HCT116 (cell line): ENCODE data around the gene ZDHHC3. TPM values are rescaled to one million over a fixed set of nuclear protein-coding genes. Genes with fewer than 3 reads are reported as not detected.
"Not testable (repeated sequence)": the region's sequence is repeated elsewhere in the genome, so short reads cannot be mapped to it uniquely, and the experiment has no call there.

ENCODE experiments used
- ATAC-seq: fragments of 200-7000 bp; cut with Tn5 transposase; 2 replicates; pipeline ENCODE4 v1.9.1; 2020; ENCODE audit warnings: mild to moderate bottlenecking, moderate library complexity
- BruUV-seq: library from RNA; stranded (reverse); fragments of 400-500 nt; replicated peaks from 2 replicates; lab custom pipeline; 2021; lab: Mats Ljungman, UMichigan
- CTCF ChIA-PET: fragments of 300-600 bp; sonication (Branson Sonifier 250); formaldehyde crosslinking; loops from one replicate; lab custom pipeline; 2021; ENCODE audit warnings: antibody characterized with exemption; lab: Charles Lee
- POLR2A ChIA-PET: fragments of 300-600, 350-600 bp; sonication (Branson Sonifier 250); formaldehyde crosslinking; loops from one replicate; lab custom pipeline; 2021; ENCODE audit warnings: antibody characterized with exemption; lab: Charles Lee
- RAD21 ChIA-PET, 2 experiments: fragments of 300-600 bp; sonication (Branson Sonifier 250); formaldehyde crosslinking; loops; one replicate each; lab custom pipeline; 2023; ENCODE audit warnings: low total read pairs in 2 of 2; ENCODE audit not compliant: uncharacterized antibody in 2 of 2, unreplicated experiment in 2 of 2, low non-redundant PET in 1 of 2; lab: Charles Lee
- DNase-seq: peaks from one replicate; pipeline ENCODE4 v3.0.0-alpha.2; 2010; ENCODE audit warnings: low read depth, low spot score
- H2AFZ ChIP-seq: fragments of 200-600 bp; shearing (Covaris generic), sonication (generic); 2 replicates; pipeline ENCODE4 v1.6.1; 2017; ENCODE audit warnings: low read depth, mixed run types, mixed read lengths, antibody characterized with exemption, low read length; ENCODE audit not compliant: poor library complexity, severe bottlenecking
- H3K27ac ChIP-seq: 2 replicates; pipeline ENCODE4 v1.5.1; 2012; ENCODE audit warnings: low read depth, low read length
- H3K27me3 ChIP-seq: fragments of 200-600 bp; sonication (generic); 2 replicates; pipeline ENCODE4 v1.6.1; 2016; ENCODE audit warnings: mixed run types, low read length, mixed read lengths; ENCODE audit not compliant: insufficient read depth
- H3K36me3 ChIP-seq, 2 experiments: fragments of 200-500 bp in 1 of 2; fragments of 200-600 bp in 1 of 2; sonication (Bioruptor generic) in 1 of 2; sonication (generic) in 1 of 2; 2 replicates each; pipeline versions ENCODE4 v1.5.1 to v1.6.1; 2014 to 2016; ENCODE audit warnings: low read length in 2 of 2, inconsistent platforms in 1 of 2, mixed read lengths in 1 of 2, mixed run types in 1 of 2; ENCODE audit not compliant: insufficient read depth in 2 of 2, control insufficient read depth in 1 of 2
- H3K4me1 ChIP-seq, 2 experiments: fragments of 200-600 bp in 1 of 2; sonication (generic) in 1 of 2; 2 replicates each; pipeline versions ENCODE4 v1.5.1 to v1.6.1; 2012 to 2017; ENCODE audit warnings: low read length in 2 of 2, inconsistent platforms in 1 of 2, mild to moderate bottlenecking in 1 of 2, mixed read lengths in 1 of 2, mixed run types in 1 of 2, moderate library complexity in 1 of 2; ENCODE audit not compliant: insufficient read depth in 2 of 2, control insufficient read depth in 1 of 2
- H3K4me2 ChIP-seq: fragments of 200-600 bp; sonication (generic); 2 replicates; pipeline ENCODE4 v1.6.1; 2017; ENCODE audit warnings: mixed run types, low read length, mixed read lengths
- H3K4me3 ChIP-seq, 2 experiments: fragments of 200-600 bp in 1 of 2; sonication (generic) in 1 of 2; replicated peaks in 1 of 2; 2 replicates each; pipeline ENCODE4 v1.5.1; 2011 to 2016; ENCODE audit warnings: low read length in 2 of 2, control low read depth in 1 of 2, low read depth in 1 of 2, mild to moderate bottlenecking in 1 of 2, mixed read lengths in 1 of 2, mixed run types in 1 of 2
- H3K79me2 ChIP-seq: fragments of 200-600 bp; sonication (generic); 2 replicates; pipeline ENCODE4 v1.6.1; 2017; ENCODE audit warnings: mild to moderate bottlenecking, mixed run types, low read length, moderate library complexity, mixed read lengths; ENCODE audit not compliant: insufficient read depth
- H3K9ac ChIP-seq: fragments of 200-600 bp; sonication (generic); 2 replicates; pipeline ENCODE4 v1.6.1; 2016; ENCODE audit warnings: low read length, mixed read lengths
- H3K9me2 ChIP-seq: fragments of 200-600 bp; sonication (generic), shearing (Covaris generic); 2 replicates; pipeline ENCODE4 v1.6.1; 2017; ENCODE audit warnings: mixed run types, mild to moderate bottlenecking, moderate library complexity; ENCODE audit not compliant: insufficient read depth
- H3K9me3 ChIP-seq, 2 experiments: fragments of 200-500 bp in 1 of 2; fragments of 200-600 bp in 1 of 2; sonication (Bioruptor generic) in 1 of 2; sonication (generic) in 1 of 2; 2 replicates each; pipeline ENCODE4 v1.6.1; 2014 to 2017; ENCODE audit warnings: low read length in 2 of 2, mixed read lengths in 2 of 2, inconsistent platforms in 1 of 2, low read depth in 1 of 2, mild to moderate bottlenecking in 1 of 2, mixed run types in 1 of 2, moderate library complexity in 1 of 2; ENCODE audit not compliant: control insufficient read depth in 1 of 2, insufficient read depth in 1 of 2
- H4K20me1 ChIP-seq: fragments of 200-600 bp; sonication (generic), shearing (Covaris generic); 2 replicates; pipeline ENCODE4 v1.6.1; 2017; ENCODE audit warnings: mixed run types, mild to moderate bottlenecking, moderate library complexity; ENCODE audit not compliant: insufficient read depth
- EZH2phosphoT487 ChIP-seq: fragments of 200-600 bp; IDR thresholded peaks from 2 replicates; pipeline ENCODE4 v1.6.1; 2018; ENCODE audit warnings: antibody characterized with exemption, borderline replicate concordance
- FOSL1 ChIP-seq: IDR thresholded peaks from 2 replicates; pipeline ENCODE4 v1.6.1; 2012; ENCODE audit warnings: low read depth
- JUND ChIP-seq: IDR thresholded peaks from 2 replicates; pipeline ENCODE4 v1.6.1; 2012
- POLR2AphosphoS5 ChIP-seq: IDR thresholded peaks from 2 replicates; pipeline ENCODE4 v1.6.1; 2011; ENCODE audit warnings: mild to moderate bottlenecking, low read depth, low read length, moderate library complexity
- ZBTB33 ChIP-seq: IDR thresholded peaks from 2 replicates; pipeline ENCODE4 v1.6.1; 2011; ENCODE audit warnings: mild to moderate bottlenecking, low read length, moderate library complexity; ENCODE audit not compliant: insufficient replicate concordance; ENCODE audit errors: extremely low read depth
- intact Hi-C: fragments of 100-400 bp; cut with micrococcal nuclease; formaldehyde crosslinking; loops from 2 replicates; pipeline ENCODE4 v1.10.0; 2022
- total RNA-seq: library from RNA; stranded (reverse); gene quantifications from one replicate; pipeline ENCODE4 v1.2.1, GENCODE V29; 2021; ENCODE audit not compliant: unreplicated experiment

Gene ZDHHC3
- total RNA-seq, 1 experiment from 2014 or later, result 61.1 TPM

- POLR2A ChIA-PET, result no interaction called here
- H3K27ac ChIP-seq, result no peak overlapping the region
These were observed 23.3 kb downstream of the ZDHHC3 start for GRCh38 chr3:44952689-44953088.

GRCh38 chr3:44950275-44950734 is 25.7 kb downstream of the ZDHHC3 start:
- H3K36me3 ChIP-seq, result no peaks in the 10 kb centered on the region
- H3K4me2 ChIP-seq, result no peak overlapping the region
- RAD21 ChIA-PET, result no interaction called here
- no peak overlapping the region for H3K27ac ChIP-seq
- ATAC-seq (no peak), DNase-seq (no peak)
- intact Hi-C loops, result no loop called here
- no peak for TF ChIP-seq FOSL1
- TF ChIP-seq EZH2phosphoT487, result no peak
- CTCF ChIA-PET, result no interaction called here
- H3K4me1 ChIP-seq, result no peaks in the 10 kb centered on the region
- no TSS peak for BruUV-seq
- POLR2A ChIA-PET, result no interaction called here
- no peak overlapping the region for H3K9ac ChIP-seq
- H3K79me2 ChIP-seq, result no peaks in the 10 kb centered on the region; the same call in 1 of the 2 replicates
- H3K9me2 ChIP-seq, result no peaks in the 10 kb centered on the region
- H3K4me3 ChIP-seq, result no peak overlapping the region
- no peaks in the 10 kb centered on the region for H4K20me1 ChIP-seq
- H2AFZ ChIP-seq, result no peak overlapping the region
- H3K9me3 ChIP-seq, result no peaks in the 10 kb centered on the region
- no peaks in the 10 kb centered on the region for H3K27me3 ChIP-seq

More at GRCh38 chr3:44952689-44953088, 23.3 kb downstream of the ZDHHC3 start:
- no peaks in the 10 kb centered on the region for H3K9me3 ChIP-seq
- no peak overlapping the region for H3K4me2 ChIP-seq
- H2AFZ ChIP-seq, result no peak overlapping the region
- ATAC-seq (no peak), DNase-seq (no peak)
- no peaks in the 10 kb centered on the region for H3K9me2 ChIP-seq
- BruUV-seq, result no TSS peak
- CTCF ChIA-PET, result no interaction called here
- H4K20me1 ChIP-seq, result no peaks in the 10 kb centered on the region
- peaks cover 6% of the 10 kb centered on the region; the same call in 1 of the 2 replicates for H3K79me2 ChIP-seq
- no peaks in the 10 kb centered on the region for H3K27me3 ChIP-seq
- H3K9ac ChIP-seq, result no peak overlapping the region
- TF ChIP-seq JUND (no peak), POLR2AphosphoS5 (no peak), ZBTB33 (no peak)
- H3K4me3 ChIP-seq, result no peak overlapping the region
- intact Hi-C loops, result no loop called here
- no peaks in the 10 kb centered on the region for H3K36me3 ChIP-seq
- no peaks in the 10 kb centered on the region for H3K4me1 ChIP-seq
- RAD21 ChIA-PET, result no interaction called here

- H3K27me3 ChIP-seq, H4K20me1 ChIP-seq, POLR2A ChIA-PET, H3K9me3 ChIP-seq, H3K9me2 ChIP-seq, BruUV-seq, H3K4me3 ChIP-seq, ATAC-seq, H3K4me2 ChIP-seq, H3K27ac ChIP-seq, H3K4me1 ChIP-seq, CTCF ChIA-PET, DNase-seq, intact Hi-C loops, H3K9ac ChIP-seq, H3K36me3 ChIP-seq, H3K79me2 ChIP-seq, H2AFZ ChIP-seq, RAD21 ChIA-PET: not testable (repeated sequence)
These were observed 26.2 kb downstream of the ZDHHC3 start for GRCh38 chr3:44949770-44950169.
